ENCODE results near the gene PFN1.

DNA sequence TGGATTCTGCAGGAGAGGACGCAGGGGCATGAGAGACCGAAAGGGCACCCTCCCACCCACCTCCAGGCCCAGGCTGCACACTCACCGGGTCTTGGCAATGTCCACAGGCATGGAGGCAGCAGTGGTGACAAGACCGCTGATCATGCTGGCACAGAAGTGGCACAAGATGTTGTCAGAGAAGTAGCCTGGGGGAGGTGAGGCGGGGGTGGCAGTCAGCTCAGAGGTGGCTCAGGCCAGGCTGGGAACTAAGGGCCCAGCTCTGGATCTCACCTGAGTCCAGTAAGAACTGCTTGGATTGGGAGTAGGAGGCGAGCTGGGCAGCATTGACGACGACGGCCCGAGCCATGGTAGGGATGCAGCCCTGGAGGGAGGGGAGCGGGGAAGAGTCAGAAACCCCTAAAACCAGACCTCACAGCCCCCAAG, 10.2 kb downstream of the PFN1 start:
- TF ChIP-seq TAF1 (IDR thresholded peaks at IDR 0.05; ENCODE audit: low read depth, low read length) (no peak), POLR2AphosphoS5 (IDR thresholded peaks at IDR 0.05; ENCODE audit: low read depth, low read length) (no peak), POLR2A (IDR thresholded peaks at IDR 0.05; ENCODE audit: low read depth, low read length) (no peak)
